Measurements from ENCODE around the gene DNAH14.
"Not testable (repeated sequence)": the region's sequence is repeated elsewhere in the genome, so short reads cannot be mapped to it uniquely, and the experiment has no call there.

DNAH14 gene

DNA sequence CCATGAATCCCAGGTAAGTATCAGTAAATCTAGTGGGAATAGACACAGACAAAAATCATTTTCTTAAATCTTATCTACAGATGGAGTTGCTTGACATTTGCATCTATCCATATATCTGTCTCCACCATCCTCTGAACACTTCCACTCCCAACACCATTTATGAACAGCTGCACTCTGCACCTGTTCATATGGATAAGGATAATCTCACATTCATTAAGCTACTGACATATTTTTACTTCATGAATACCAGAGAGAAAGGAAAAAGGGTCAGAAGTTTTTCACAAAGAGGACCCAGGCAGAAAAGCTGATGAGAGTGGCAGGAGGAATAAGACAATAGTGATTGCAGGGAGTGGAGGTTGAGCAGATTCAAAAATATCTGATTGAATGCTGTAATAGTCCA, 222.6 kb downstream of the DNAH14 start:
- no peak for DNase-seq (ENCODE audit: low spot score)

DNA sequence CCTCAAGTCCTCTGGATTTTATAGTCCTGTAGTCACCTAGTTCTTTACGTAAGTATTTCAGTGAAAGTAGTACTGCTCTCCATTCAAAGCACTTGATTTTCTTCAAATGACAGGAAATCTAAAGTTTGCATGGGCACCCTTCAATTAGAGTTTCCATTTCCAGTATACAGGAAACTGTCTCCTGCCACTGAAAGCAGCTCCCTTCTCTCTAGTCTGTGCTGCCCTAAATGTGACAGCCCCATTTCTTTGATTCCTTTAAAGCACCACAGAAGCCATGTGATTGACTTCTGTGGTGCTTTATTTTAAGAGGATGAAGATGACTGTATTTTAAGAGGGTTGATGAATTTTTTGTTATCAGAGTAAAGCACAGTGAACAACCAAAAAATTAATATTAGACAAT, 226.1 kb downstream of the DNAH14 start:
- no peak for DNase-seq (ENCODE audit: low spot score)

DNA sequence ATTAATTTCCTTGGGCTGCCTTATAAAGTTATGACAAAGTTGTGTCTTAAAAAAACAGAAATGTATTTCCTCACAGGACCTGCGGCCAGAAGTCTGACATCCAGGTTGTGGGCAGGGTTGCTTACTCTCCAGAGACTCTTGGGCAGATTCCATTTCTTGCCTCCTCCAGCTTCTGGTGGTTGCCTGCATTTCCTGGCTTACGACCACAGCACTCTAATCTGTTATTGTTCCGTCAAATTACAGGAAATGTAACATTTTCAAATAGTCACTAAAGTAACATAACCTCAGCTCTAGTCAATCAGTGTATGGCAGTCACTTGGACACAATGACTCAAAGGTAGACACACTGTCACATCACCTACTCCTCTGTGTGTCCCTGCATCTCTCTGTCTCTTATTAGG, 226.8 kb downstream of the DNAH14 start:
- no peak for DNase-seq (ENCODE audit: low spot score)

DNA sequence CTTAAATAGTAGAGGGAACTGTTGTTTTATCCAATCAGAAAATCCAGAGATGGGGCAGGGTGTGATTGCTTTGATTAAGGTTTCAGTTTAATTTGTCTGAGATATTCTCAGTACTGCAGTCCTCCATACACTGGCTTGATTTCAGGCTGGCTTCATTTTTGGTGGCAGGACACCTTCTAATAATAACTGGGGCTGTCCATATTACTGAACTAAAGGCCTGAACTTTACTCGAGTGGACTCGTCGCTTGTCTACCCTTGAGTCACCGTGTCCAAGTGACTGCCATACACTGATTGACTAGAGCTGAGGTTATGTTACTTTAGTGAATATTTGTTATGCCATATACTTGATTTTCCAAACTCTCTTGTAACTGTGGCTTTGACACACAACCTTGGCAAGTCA, 228.8 kb downstream of the DNAH14 start:
- no peak for DNase-seq (ENCODE audit: low spot score)

DNA sequence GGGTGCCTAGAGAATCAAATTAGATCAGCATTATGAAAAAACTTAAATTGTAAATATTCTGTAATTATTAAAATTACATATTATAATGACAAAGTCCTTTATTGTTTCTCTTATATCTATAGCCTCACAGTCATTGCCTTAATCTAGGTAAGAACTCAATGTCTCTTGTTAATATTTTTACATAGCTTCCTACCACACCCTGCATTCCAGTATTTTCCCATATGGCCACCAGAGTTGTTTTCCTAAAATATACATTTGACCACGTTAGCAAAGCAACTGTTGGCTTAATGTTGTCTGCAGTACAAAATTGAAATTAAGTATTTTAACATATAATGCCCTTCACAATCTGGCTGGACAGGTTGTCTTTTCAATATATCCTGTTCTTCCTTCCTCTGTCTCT, 230.3 kb downstream of the DNAH14 start:
- no peak for DNase-seq (ENCODE audit: low spot score)

DNA sequence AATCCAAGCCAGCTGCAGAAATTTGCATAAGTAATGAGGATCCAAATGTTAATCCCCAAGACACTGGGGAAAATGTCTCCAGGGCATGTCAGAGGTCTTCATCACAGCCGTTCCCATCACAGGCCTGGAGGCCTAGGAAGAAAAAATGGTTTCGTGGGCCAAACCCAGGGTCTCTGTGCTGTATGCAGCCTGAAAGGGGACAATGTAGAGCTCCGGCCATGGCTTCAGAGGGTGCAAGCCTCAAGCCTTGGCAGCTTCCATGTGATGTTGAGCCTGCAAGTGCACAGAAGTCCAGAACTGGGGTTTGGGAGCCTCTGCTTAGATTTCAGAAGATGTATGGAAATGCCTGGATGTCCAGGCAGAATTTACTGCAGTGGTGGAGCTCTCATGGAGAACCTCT, 247.9 kb downstream of the DNAH14 start:
- DNase-seq (ENCODE audit: low spot score), result not testable (repeated sequence)

DNA sequence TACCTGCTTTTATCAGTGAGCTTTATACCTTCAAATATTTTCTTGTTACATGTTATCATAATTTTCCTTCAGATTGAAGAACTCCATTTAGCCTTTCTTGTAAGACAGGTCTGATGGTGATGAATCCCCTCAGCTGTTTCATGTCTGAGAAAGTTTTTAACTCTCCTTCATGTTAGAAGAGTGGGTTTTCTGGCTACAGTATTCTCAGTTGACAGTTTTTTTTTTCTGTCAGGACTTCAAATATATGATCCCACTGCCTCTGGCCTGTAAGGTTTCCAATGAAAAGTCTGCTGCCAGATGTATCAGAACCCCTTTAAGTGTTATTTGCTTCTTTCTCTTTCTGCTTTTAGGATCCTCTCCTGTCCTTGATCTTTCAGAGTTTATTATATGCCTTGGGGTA, 250.2 kb downstream of the DNAH14 start:
- no peak for DNase-seq (ENCODE audit: low spot score)

DNA sequence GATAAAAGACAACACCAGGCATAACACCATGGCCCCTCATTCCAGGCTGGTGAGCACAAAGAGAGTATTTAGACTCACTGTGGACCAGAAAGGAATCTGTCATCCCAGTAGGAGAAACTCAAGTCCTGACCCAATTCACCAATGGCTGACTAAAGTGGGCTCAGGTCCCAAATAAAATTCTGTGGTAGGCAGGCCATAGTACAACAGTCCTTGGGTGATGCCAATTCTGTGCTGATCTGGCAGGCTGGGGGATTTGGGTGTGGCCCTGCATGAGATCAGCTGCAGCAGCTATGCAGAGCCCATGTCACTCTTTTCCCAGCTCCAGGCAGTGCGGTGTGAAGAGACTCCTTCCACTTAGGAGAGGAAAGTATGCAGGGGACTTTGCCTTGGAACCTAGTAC, 253.2 kb downstream of the DNAH14 start:
- no peak for DNase-seq (ENCODE audit: low spot score)

DNA sequence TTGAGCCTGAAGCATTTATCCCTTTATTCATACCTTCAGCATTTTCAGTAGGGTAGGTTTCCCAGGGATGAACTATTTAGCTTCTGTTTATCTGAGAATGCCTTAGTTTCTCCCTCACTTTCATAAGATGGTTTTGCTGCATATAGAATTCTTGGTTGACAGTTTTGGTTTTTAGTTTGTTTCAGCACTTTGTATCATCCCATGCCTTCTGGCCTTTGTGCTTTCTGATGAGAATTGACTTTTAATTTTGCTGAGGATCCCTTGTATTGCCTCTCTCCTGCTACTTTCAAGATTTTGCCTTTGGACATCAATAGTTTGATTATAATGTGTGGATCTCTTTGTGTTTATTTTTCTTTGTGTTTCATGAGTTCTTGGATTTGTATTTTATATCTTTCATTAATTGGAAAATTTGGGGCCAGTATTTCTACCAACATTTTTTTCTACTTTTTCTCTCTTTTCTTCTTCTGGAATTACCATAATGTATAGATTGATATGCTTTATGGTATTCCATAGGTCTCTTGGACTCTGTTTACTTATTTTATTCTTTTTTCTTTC, 261.8 kb downstream of the DNAH14 start:
- no peak for DNase-seq (ENCODE audit: low spot score)

DNA sequence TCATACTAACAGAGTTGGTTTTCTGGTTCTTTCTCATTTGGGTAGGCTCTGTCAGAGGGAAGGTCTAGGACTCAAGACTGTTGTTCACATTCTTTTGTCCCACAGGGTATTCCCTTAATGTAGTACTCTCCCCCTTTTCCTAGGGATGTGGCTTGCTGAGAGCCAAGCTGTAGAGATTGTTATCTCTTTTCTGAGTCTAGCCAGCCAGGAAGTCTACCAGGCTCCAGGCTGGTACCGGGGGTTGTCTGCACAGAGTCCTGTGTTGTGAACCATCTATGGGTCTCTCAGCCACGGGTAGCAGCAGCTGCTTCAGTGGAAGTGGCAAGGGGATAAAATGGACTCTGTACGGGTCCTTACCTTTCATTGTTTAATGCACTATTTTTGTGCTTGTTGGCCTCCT, 272.0 kb downstream of the DNAH14 start:
- no peak for DNase-seq (ENCODE audit: low spot score)

DNA sequence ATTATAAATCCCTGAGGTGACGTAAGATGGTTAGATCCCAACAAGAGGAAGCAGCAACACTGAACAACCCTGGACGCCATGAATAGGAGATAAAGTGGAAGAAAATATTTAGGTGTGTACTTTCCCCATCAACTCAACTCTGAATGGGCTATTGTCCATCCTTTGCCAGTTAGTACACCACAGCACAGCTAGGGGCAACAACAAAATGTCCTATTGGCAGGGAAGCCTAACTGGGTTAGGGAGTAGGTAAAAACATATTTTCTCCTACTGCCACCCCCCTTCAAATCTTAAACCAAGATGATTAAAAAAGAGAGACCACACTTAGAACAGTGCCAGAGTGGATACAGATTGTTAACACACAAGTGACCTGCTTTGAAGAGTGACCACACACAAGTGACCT, 278.3 kb downstream of the DNAH14 start:
- DNase-seq (ENCODE audit: low spot score), result no peak

DNA sequence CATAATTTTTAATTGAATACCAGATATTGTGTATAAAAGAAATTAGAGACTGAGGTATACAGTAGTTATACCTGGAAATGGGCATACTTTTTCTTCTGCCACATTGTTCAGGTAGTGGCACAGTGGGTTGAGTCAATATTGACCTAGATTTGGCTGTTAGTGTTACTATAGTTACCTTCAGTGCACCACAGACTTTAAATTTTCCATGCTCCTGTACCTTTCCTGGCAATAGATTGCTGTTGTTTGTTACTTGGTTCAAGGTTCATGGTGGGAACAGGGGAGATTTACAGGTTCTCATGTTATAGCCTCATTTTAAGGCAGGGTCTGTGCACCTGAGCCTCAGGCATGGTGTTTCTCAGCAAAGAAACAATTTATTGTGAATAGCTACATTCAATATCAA, 279.7 kb downstream of the DNAH14 start:
- DNase-seq (ENCODE audit: low spot score), result no peak

DNA sequence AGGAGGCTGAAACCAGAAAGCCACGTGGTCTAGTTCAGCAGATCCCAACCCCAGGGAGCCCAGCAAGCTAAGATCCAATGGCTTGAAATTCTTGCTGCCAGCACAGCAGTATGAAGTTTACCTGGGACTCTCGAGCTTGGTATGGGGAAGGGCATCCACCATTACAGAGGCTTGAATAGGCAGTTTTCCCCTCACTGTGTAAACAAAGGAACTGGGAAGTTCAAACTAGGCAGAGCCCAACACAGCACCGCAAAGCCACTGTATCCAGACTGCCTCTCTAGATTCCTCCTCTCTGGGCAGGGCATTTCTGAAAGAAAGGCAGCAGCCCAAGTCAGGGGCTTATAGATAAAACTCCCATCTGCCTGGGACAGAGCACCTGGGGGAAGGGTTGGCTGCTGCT, 280.7 kb downstream of the DNAH14 start:
- DNase-seq (ENCODE audit: low spot score), result not testable (repeated sequence)

DNA sequence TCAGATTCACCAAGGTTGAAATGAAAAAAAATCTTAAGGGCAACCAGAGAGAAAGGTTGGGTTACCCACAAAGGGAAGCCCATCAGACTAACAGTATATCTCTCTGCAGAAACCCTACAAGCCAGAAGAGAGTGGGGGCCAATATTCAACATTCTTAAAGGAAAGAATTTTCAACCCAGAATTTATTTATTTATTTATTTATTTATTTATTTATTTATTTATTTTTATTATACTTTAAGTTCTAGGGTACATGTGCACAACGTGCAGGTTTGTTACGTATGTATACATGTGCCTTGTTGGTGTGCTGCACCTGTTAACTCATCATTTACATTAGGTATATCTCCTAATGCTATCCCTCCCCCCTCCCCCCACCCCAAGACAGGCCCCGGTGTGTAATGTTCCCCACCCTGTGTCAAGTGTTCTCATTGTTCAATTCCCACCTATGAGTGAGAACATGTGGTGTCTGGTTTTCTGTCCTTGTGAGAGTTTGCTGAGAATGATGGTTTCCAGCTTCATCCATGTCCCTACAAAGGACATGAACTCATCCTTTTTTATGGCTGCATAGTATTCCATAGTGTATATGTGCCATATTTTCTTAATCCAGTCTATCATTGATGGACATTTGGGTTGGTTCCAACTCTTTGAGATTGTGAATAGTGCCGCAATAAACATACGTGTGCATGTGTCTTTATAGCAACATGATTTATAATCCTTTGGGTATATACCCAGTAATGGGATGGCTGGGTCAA, 282.4 kb downstream of the DNAH14 start:
- DNase-seq (ENCODE audit: low spot score), result not testable (repeated sequence)

DNA sequence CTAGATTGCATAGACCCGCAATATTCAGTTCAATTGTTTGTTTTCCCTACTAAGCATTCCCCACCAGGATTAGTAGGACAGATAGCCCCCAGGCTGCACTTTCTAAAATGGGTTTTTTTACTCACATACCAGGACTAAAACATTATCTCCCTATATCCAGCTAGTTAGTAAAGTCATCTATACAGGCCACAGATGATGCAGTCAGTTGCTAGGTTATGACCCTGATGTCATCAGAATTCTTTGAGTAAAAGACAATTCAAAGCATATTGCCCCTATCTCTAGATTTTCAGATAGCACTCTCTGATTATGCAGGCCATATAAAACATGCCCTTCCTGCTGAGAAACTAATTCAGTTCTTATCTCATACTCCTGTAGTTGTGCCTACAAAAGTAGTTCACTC, 294.8 kb downstream of the DNAH14 start:
- no peak for DNase-seq (ENCODE audit: low spot score)

DNA sequence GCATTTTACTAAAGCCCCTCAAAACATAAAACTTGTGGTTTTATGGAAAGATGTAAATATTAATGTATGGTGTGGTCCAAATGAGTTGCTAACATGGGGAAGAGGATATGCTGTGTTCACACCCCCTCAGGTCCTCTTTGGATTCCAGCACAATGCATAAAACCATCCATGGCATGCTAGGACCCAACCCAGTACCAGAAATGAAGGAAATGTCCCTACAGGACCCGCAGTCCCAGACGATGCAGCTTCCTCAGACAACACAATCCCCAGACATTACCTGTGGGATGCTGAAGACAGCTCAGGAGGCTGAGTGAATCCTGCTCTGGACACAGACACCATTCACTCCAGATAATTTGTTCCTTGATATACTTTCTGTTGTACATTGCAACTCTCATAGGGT, 296.2 kb downstream of the DNAH14 start:
- no peak for DNase-seq (ENCODE audit: low spot score)

DNA sequence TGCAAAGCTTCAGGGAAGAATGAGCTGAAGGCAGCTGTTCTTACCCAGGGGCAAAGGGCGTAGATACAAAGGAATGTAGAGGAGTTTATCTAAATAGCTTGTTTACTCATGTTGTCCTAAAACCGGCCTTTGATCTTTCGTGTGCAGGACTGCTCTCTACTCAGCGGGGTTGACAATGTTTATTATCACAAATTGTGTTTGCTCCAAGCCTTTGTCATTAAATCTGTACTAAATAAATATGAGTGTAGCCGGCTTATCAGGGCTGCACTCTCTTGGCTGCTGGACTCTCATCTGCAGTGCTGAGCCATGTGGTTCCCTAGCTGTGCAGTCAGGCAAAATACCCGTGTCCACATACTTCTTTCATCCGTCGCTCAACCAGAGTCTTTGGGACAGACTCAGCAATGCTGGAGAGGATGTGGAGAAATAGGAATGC, 299.4 kb downstream of the DNAH14 start:
- peak; percentile 21 for DNase-seq (ENCODE audit: low spot score)

DNA sequence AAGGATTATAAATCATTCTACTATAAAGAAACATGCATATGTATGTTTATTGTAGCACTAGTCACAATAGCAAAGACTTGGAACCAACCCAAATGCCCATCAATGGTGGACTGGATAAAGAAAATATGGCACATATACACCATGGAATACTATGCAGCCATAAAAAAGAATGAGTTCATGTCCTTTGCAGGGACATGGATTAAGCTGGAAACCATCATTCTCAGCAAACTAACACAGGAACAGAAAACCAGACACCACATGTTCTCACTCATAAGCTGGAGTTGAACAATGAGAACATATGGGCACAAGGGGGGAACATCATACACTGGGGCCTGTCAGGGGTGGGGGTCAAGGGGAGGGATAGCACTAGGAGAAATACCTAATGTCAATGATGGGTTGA, 300.0 kb downstream of the DNAH14 start:
- DNase-seq (ENCODE audit: low spot score), result not testable (repeated sequence)

DNA sequence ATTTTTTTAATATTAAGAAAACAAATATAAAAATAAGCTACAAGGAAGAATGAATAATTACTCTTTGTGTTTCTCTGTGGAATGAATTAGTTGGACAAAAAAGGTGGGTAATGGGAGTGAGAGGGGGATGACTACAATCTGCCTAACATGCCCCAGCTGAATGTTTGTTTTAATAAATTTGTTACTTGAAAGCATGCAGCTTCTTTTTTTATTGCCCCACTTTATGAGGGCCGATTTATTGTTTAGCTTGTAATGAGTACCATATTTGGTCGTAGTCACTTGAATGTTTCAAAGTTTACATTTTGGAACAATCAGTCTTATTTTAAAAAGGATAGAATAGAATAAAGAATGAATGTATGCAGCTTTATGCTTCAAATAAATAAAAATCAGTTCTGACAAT, 301.0 kb downstream of the DNAH14 start:
- DNase-seq (ENCODE audit: low spot score), result no peak

DNA sequence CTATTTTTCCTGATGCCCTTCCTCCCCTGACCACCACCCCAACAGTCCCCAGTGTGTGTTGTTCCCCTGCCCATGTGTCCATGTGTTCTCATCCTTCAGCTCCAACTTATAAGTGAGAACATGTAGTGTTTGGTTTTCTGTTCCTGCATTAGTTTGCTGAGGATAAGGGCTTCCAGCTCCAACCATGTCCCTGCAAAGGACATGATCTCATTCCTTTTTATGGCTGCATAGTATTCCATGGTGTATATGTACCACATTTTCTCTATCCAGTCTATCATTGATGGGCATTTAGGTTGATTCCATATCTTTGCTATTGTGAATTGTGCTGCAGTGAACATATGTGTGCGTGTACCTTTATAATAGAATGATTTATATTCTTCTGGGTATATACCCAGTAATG, 303.5 kb downstream of the DNAH14 start:
- DNase-seq (ENCODE audit: low spot score), result not testable (repeated sequence)

DNA sequence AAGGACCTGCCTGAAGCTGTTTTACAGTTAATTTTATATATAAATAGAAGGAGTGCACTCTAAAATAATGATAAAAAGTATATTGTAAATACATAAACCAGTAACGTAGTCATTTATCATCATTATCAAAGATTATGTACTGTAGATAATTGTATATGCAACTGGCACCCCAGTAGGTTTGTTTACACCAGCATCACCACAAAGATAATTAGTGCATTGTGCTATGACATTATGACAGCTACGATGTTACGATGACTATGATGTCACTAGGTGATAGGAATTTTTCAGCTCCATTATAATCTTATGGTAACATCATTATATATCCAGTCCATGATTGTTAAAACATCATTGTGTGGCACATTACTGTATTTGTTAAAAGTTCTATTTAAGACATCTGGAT, 313.1 kb downstream of the DNAH14 start:
- DNase-seq (ENCODE audit: low spot score), result no peak

DNA sequence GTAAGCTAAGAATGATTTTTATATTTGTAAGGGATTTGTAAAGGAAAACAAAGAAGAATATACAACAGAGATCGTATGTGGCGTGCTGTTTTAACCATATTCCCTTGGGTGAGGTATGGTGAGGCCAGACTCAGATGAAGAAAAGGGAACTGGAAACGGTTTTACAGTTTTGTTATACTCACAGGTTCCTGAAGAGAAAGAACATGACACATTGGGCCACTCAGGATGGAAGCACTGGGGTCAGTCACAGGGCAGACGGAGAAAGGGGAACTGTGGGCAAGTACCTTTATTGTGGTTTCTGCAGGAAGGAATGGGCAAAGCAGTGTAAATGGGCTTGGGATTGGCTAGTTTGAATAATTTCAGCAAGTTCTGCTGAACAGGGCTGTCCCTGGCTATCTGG, 321.0 kb downstream of the DNAH14 start:
- DNase-seq (ENCODE audit: low spot score), result no peak

DNA sequence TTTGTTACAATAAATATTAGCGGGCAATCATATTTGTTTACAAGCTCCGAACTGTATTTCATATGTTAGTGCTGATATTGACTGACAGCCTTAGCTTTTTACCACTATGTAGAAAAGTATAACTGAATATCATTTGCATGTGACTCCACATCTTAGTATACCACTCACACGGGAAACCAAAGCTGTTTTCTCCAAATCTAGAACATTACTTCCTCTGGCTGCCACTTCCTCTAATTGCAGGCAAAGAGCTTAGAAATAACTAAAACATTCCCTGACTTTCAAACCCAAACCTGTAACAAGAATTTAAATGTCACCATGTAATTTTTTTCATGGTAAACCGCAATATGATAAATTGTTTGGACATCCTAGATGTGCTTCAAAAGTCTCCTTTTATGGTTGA, 323.7 kb downstream of the DNAH14 start:
- DNase-seq (ENCODE audit: low spot score), result no peak

DNA sequence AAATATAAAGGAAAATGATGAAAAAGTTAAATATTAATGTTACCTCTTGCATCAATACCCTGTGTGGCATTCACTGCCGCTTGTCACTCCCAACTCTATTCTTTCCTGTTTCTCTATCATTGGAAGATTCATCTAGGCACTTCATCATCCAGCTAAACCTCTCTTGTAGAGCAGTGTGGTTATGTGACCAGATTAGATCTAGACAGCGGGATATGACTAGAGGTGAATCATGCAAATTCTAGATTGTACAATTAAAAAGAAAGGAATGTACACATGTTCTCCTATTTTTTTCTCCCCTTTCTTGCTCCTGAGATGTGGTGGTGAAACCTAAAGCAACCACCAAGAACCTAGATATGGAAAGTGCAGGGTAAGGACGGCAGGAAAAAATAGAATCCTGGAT, 324.3 kb downstream of the DNAH14 start:
- DNase-seq (ENCODE audit: low spot score), result no peak
